B cell (primary cell): ENCODE data around the gene ZSCAN25. TPM values are rescaled to one million over a fixed set of nuclear protein-coding genes. Genes with fewer than 3 reads are reported as not detected.

Experiments used
- ATAC-seq: fragments of 200-7000 bp; cut with Tn5 transposase; one replicate; pipeline ENCODE4 v1.10.0; 2021; ENCODE audit warnings: low read depth, mild to moderate bottlenecking, moderate number of reproducible peaks, moderate library complexity
- CTCF ChIA-PET: fragments of 350-600 bp; sonication (Branson Sonifier 250); formaldehyde crosslinking; loops from one replicate; lab custom pipeline; 2021; ENCODE audit warnings: antibody characterized with exemption, inconsistent platforms; lab: Charles Lee
- POLR2A ChIA-PET: fragments of 350-600 bp; sonication (Branson Sonifier 250); formaldehyde crosslinking; loops from one replicate; lab custom pipeline; 2021; ENCODE audit warnings: antibody characterized with exemption; lab: Charles Lee
- DNase-seq: peaks from one replicate; pipeline ENCODE4 v3.0.0; 2013
- H2AFZ ChIP-seq: 2 replicates; pipeline ENCODE4 v1.6.1; 2012; ENCODE audit warnings: mild to moderate bottlenecking, low read depth, low read length; ENCODE audit not compliant: insufficient read depth, poor library complexity, severe bottlenecking
- H3K27ac ChIP-seq, 2 donors: 1 replicate in 1 of 2; 2 replicates in 1 of 2; pipeline ENCODE4 v1.5.1; 2012 to 2013; ENCODE audit warnings: low read length in 2 of 2, mild to moderate bottlenecking in 2 of 2, moderate library complexity in 1 of 2
- H3K27me3 ChIP-seq, 4 experiments: fragments of 200-600 bp in 1 of 4; sonication (generic) in 1 of 4; replicated peaks in 1 of 4; 1 replicate in 2 of 4; 2 replicates in 2 of 4; pipeline versions ENCODE4 v1.6.1 to v1.7.0; 2013 to 2016; ENCODE audit warnings: low read length in 3 of 4, mild to moderate bottlenecking in 2 of 4, mixed read lengths in 1 of 4, moderate library complexity in 1 of 4; ENCODE audit not compliant: insufficient read depth in 4 of 4, control insufficient read depth in 3 of 4; ENCODE audit errors: control extremely low read depth in 1 of 4
- H3K36me3 ChIP-seq, 2 experiments: replicated peaks in 1 of 2; 1 replicate in 1 of 2; 2 replicates in 1 of 2; pipeline versions ENCODE4 v1.6.1 to v1.7.1; 2013; ENCODE audit warnings: low read length in 1 of 2; ENCODE audit not compliant: insufficient read depth in 2 of 2, control insufficient read depth in 1 of 2; ENCODE audit errors: control extremely low read depth in 1 of 2, extremely low read depth in 1 of 2
- H3K4me1 ChIP-seq, 2 donors: fragments of 200-600 bp in 1 of 2; sonication (generic) in 1 of 2; 1 replicate in 1 of 2; 2 replicates in 1 of 2; pipeline versions ENCODE4 v1.5.1 to v1.6.1; 2013 to 2017; ENCODE audit warnings: low read length in 2 of 2; ENCODE audit not compliant: control insufficient read depth in 2 of 2, insufficient read depth in 2 of 2
- H3K4me2 ChIP-seq: replicated peaks from 2 replicates; pipeline ENCODE3; 2012; ENCODE audit warnings: mild to moderate bottlenecking, low read depth, low read length; ENCODE audit not compliant: poor library complexity, severe bottlenecking
- H3K4me3 ChIP-seq, 5 experiments: fragments of 200-600 bp in 1 of 5; sonication (generic) in 1 of 5; 1 replicate in 3 of 5; 2 replicates in 2 of 5; pipeline versions ENCODE4 v1.5.1 to v1.7.0; 2011 to 2016; ENCODE audit warnings: low read length in 4 of 5, mild to moderate bottlenecking in 4 of 5, low read depth in 2 of 5, control low read depth in 1 of 5, moderate library complexity in 1 of 5; ENCODE audit not compliant: insufficient read depth in 1 of 5; ENCODE audit errors: control extremely low read depth in 1 of 5, extremely low read depth in 1 of 5
- H3K79me2 ChIP-seq: fragments of 200-600 bp; sonication (generic); one replicate; pipeline ENCODE4 v1.6.0; 2016; ENCODE audit warnings: low read length; ENCODE audit not compliant: control insufficient read depth, insufficient read depth
- H3K9ac ChIP-seq: fragments of 200-600 bp; sonication (generic); 2 replicates; pipeline ENCODE4 v1.6.1; 2017; ENCODE audit warnings: mild to moderate bottlenecking, low read length, moderate library complexity
- H3K9me3 ChIP-seq, 3 donors: one replicate each; pipeline versions ENCODE4 v1.6.1 to v1.7.1; 2013; ENCODE audit warnings: low read length in 2 of 3; ENCODE audit not compliant: control insufficient read depth in 2 of 3, insufficient read depth in 1 of 3; ENCODE audit errors: control extremely low read depth in 1 of 3
- H4K20me1 ChIP-seq: 2 replicates; pipeline ENCODE4 v1.6.0; 2012; ENCODE audit warnings: mild to moderate bottlenecking, low read length; ENCODE audit not compliant: insufficient read depth, control insufficient read depth, poor library complexity, severe bottlenecking
- H3K27ac Mint-ChIP-seq: one replicate; pipeline ENCODE4 v1.8.0; 2021; ENCODE audit warnings: mixed read lengths
- H3K27me3 Mint-ChIP-seq: one replicate; pipeline ENCODE4 v1.8.0; 2021; ENCODE audit warnings: mixed read lengths
- H3K4me1 Mint-ChIP-seq: one replicate; pipeline ENCODE4 v1.8.0; 2021; ENCODE audit warnings: mixed read lengths
- H3K4me3 Mint-ChIP-seq: one replicate; pipeline ENCODE4 v1.8.0; 2021; ENCODE audit warnings: mixed read lengths
- H3K9me3 Mint-ChIP-seq: one replicate; pipeline ENCODE4 v1.8.0; 2022; ENCODE audit warnings: mixed read lengths; ENCODE audit not compliant: insufficient read depth
- EZH2 ChIP-seq: IDR thresholded peaks from 2 replicates; pipeline ENCODE4 v1.6.1; 2012; ENCODE audit warnings: borderline replicate concordance, low read depth, mild to moderate bottlenecking, moderate library complexity, low read length; ENCODE audit not compliant: insufficient read depth, poor library complexity, severe bottlenecking
- WGBS: methylation state at CpG from one replicate; pipeline ENCODE4 v1.1.5; 2013; ENCODE audit warnings: missing lambda C conversion rate; ENCODE audit not compliant: insufficient coverage; 5-methylcytosine and 5-hydroxymethylcytosine counted together
- intact Hi-C: fragments of 100-400 bp; cut with micrococcal nuclease; formaldehyde crosslinking; loops from one replicate; pipeline ENCODE4 v1.10.0; 2022
- polyA plus RNA-seq: library from polyadenylated mRNA; depleted of rRNA; stranded (reverse); fragments of >200 nt; gene quantifications from 2 replicates; pipeline ENCODE4 v1.2.3, GENCODE V29; 2012
- total RNA-seq, 2 donors: library from RNA; stranded (reverse); fragments of 120-200 nt in 1 of 2; gene quantifications; 1 replicate in 1 of 2; 2 replicates in 1 of 2; pipeline versions ENCODE4 v1.2.3 to v1.2.4, GENCODE V29; 2013 to 2022
- TF ChIP-seq, protein P1 (sequence below): fragments of 200-600 bp; IDR thresholded peaks from one replicate; pipeline ENCODE4 v1.8.0; 2022; ENCODE audit warnings: antibody characterized with exemption, mild to moderate bottlenecking

The ZSCAN25 gene
- total and polyA plus RNA-seq, 2 donors (not counting 1 experiment from before 2014, with no cell fraction given): 11.8 to 39.5 TPM

DNA sequence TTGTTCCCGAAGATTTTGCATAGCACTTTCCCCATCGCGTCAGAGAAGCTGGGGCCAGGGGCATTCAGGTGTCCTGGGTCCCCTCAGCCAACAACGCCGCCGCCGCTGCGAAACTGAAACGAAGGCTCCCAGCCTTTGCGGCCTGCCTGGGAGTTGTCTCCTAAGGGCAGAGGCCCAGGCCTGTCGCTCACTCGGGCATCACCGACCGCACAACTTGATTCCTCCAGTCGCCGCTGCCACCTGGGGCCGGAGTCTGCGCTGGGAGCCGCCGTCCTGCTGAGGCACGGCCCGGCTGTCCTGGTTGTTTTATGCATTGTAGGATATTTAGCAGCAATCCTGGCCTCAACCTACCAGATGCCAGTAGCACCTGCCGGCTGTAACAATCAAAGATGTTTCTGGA is 22.0 kb downstream of the ZSCAN25 start:
- POLR2A ChIA-PET: no interaction called here
- Histone ChIP-seq H3K4me3 (no peak overlapping the region), H3K36me3 (peaks cover 0 to 8% of the 10 kb centered on the region in 2 experiments), H3K27ac (no peak overlapping the region), H3K9me3 (no peaks in the 10 kb centered on the region), H3K9ac (no peak overlapping the region), H2AFZ (no peak overlapping the region), H3K4me1 (no peaks in the 10 kb centered on the region), H3K27me3 (no peaks in the 10 kb centered on the region), H3K79me2 (no peaks in the 10 kb centered on the region), H3K4me2 (no peak overlapping the region), H4K20me1 (no peaks in the 10 kb centered on the region)
- WGBS: 98% methylated on average over 17 of the region's 23 CpGs
- Mint-ChIP-seq H3K4me3 (no peak overlapping the region), H3K27ac (no peak overlapping the region), H3K27me3 (no peaks in the 10 kb centered on the region), H3K4me1 (no peaks in the 10 kb centered on the region), H3K9me3 (no peaks in the 10 kb centered on the region)
- CTCF ChIA-PET: no interaction called here
- ATAC-seq: no peak
- intact Hi-C loops: no loop called here
- TF ChIP-seq, protein P1, sequence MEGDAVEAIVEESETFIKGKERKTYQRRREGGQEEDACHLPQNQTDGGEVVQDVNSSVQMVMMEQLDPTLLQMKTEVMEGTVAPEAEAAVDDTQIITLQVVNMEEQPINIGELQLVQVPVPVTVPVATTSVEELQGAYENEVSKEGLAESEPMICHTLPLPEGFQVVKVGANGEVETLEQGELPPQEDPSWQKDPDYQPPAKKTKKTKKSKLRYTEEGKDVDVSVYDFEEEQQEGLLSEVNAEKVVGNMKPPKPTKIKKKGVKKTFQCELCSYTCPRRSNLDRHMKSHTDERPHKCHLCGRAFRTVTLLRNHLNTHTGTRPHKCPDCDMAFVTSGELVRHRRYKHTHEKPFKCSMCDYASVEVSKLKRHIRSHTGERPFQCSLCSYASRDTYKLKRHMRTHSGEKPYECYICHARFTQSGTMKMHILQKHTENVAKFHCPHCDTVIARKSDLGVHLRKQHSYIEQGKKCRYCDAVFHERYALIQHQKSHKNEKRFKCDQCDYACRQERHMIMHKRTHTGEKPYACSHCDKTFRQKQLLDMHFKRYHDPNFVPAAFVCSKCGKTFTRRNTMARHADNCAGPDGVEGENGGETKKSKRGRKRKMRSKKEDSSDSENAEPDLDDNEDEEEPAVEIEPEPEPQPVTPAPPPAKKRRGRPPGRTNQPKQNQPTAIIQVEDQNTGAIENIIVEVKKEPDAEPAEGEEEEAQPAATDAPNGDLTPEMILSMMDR: no peak
- no peak for TF ChIP-seq EZH2
- no peak for DNase-seq

DNA sequence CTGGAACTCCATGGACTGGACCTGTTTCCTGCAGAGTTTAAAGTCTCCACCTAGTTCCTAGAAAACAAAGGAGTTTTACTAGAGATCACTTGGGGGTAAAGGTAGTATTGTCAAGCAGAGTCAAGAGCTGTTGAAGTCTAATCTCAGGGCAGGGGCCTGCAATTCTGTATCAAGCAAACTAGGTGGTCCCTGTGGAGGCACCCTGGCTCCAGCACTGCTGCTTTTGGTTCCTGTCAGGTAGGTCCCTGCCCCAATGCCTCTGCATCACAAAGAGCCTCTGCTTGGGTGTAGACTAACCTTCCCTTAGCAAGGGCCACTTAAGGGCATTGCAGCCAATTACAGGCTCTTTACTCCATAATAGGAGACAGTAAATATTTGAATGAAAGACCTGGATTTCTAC is 22.5 kb downstream of the ZSCAN25 start:
- no peaks in the 10 kb centered on the region for H4K20me1 ChIP-seq
- ATAC-seq: no peak
- no peak overlapping the region for H3K4me2 ChIP-seq
- no peak overlapping the region for H3K4me3 ChIP-seq
- H3K4me1 ChIP-seq: no peaks in the 10 kb centered on the region
- CTCF ChIA-PET: no interaction called here
- DNase-seq: no peak
- Mint-ChIP-seq H3K4me1 (no peaks in the 10 kb centered on the region), H3K27me3 (no peaks in the 10 kb centered on the region), H3K27ac (no peak overlapping the region), H3K9me3 (no peaks in the 10 kb centered on the region), H3K4me3 (no peak overlapping the region)
- TF ChIP-seq EZH2: no peak
- TF ChIP-seq, protein P1: no peak
- H3K9me3 ChIP-seq: no peaks in the 10 kb centered on the region
- H3K27me3 ChIP-seq: no peaks in the 10 kb centered on the region
- H2AFZ ChIP-seq: no peak overlapping the region
- no peaks in the 10 kb centered on the region for H3K79me2 ChIP-seq
- no peak overlapping the region for H3K27ac ChIP-seq
- H3K36me3 ChIP-seq: peaks cover 0 to 7% of the 10 kb centered on the region in 2 experiments
- POLR2A ChIA-PET: no interaction called here
- no peak overlapping the region for H3K9ac ChIP-seq
- intact Hi-C loops: no loop called here
